HG02610 (cell line): Measurements from ENCODE around the gene CLIC3.

Experiments
- ATAC-seq: cut with Tn5 transposase; IDR thresholded peaks from one replicate; pipeline ENCODE4 v1.9.1; 2021; ENCODE audit warnings: mild to moderate bottlenecking, moderate library complexity; ENCODE audit not compliant: unreplicated experiment

CLIC3 gene

GRCh38 chr9:137031904-137032640, 35.7 kb upstream of the CLIC3 start, which contains the start of gene FUT7:
Gene FUT7, minus strand, starts transcription at chr9:137032088. Its CDS starts 97 bp downstream, at chr9:137031991.
- ATAC-seq: no peak

- no peak for ATAC-seq
Measured at GRCh38 chr9:137030538-137031527, 34.5 kb upstream of the CLIC3 start.

- ATAC-seq: no peak
Measured at GRCh38 chr9:137030006-137030405, 33.6 kb upstream of the CLIC3 start.

DNA sequence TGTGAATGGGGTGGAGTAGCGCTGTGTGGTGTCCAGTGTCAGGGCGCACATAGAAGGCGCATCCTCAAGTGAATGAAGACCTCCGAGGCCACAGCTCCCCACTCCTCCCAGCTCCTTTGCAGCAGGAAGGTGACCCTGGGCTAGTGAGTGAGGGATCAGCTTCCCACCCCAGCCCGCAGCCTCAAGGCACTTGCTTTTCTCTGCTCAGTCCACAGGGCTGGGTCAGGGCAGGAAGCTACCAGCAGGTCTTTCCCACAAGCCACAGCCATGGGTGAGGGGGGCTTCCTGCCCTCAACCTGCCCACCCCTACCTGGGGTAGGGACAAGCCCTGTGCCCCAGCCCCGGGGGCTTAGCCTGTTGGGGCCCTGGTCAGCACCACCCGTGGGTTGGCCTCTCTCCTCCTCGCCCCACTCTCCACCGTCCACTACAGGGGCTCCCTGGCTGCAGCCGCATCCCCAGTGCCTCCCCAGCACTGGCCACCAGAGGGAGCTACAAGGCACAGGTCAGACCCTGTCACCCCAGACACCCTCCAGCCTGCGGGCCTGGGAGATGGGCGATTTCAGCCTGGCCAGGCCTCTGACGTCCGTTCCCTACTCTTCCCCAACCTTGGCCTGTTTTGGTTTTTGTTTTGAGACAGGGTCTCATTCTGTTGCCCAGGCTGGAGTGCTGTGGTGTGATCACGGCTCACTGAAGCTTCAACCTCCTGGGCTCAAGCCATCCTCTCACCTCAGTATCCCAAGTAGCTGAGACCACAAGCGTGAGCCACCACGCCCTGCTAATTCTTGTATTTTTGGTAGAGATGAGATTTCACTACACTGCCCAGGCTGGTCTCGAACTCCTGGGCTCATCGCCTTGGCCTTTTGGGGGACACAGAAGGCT, 32.9 kb upstream of the CLIC3 start:
- ATAC-seq: no peak

GRCh38 chr9:137028263-137029057, 32.1 kb upstream of the CLIC3 start:
- ATAC-seq: no peak

DNA sequence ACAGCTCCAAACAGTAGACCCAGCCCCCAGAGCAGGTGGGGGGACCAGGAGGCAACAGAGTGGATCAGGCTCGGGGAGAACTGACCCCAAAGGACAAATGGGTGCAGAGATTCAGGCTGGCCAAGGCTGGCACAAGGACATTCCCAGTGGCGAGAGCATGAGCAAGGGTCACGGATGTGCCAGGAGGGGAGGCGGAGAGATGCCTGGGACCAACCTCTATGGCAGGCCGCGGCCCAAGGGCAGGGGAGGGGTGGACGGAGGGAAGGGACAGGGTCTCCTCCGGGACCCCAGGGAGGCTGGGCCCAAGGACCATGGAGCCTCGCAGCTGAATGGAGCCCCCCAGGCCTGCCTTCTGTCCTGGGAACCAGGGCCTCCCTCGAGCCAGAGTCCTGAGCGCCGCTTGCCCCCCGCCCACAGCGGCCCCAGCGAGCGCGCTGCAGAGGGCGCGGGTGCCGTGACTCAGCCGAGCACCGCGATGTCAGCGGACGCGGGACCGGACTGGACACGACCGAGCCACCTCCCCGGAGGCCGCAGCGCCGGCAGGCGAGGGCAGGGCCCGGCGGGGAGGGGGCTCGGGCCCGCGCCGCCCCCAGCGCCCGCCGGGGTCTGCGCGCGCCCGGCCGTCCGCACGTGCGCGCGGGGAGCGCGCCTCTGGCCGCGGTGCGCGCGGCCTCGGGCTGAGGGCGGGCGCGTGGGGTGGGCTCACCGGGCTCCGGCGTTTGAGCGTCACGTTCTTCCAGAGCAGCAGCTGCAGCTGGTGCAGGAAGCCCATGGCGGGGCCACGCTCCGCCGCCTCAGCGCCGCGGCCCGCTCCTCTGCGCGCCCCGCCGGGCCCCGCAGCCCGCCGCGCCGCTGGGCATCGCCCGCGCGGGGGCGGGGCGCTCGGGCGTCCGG, 31.2 kb upstream of the CLIC3 start, which contains the start of gene ABCA2:
TSS of gene ABCA2 (minus strand) at position 869 of the 894 bp plus-strand sequence. CDS start at position 772, 97 bp downstream.
- no peak for ATAC-seq

DNA sequence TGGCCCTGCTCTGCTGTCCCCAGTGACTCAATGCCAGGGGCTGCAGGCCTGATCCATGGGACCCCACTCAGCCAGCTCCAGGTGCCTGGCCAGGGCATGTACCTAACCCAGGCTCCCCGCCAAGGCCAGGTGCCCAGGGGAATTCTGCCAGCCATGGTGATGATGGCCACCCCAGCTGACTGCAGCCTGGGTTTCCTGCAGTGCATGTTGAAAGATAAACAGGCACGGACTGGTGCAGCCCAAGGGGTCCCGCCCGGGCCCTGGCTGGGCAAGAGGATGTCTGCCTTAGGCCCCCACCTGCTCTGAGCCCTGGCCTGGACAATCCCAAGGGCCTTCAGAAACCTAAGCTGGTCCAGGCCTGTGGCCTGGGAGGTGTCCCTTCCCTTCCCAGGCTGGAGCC, 30.5 kb upstream of the CLIC3 start:
- ATAC-seq: no peak

DNA sequence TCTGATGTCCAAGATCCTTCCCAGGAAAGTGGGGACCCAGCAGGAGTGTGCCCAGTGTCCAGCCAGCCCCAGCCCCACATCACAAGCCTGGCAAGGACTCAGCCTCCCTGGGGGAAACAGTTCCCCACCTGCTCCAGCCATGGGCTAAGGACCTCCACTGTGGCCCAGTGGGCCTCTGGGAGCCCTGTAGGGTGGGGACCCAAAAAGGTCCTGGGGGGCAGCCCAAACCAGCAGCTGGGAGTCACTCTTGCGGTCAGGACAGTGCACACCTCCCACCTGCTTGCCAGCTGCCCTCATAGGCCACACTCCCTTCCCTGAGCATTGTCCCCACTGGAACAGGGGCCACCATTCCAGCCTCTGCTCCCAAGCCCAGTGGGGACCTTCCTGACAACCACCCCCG, 30.0 kb upstream of the CLIC3 start:
- ATAC-seq: no peak

GRCh38 chr9:137025517-137025966, 29.2 kb upstream of the CLIC3 start:
- no peak for ATAC-seq

DNA sequence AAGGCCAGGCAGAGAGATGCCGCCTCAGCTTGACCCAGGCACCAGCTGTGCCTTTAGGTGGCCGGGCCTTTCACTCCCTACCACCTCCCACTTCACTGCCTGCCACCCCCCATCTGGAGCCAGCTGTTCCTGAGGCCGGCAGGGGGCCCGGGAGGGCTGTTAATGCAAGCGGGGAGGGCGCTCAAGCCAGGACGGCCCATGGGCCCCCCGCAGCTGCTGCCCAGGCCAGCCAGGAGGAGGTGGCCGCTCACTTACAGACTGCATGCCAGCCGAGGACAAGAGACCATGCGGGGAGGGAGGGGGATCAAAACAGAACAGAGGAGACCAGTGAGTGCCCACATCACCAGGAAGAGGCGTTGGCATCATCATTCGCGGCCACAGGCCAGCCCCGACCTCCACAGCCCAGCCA, 27.2 kb upstream of the CLIC3 start:
- ATAC-seq: no peak

GRCh38 chr9:137023157-137023556, 26.8 kb upstream of the CLIC3 start:
- no peak for ATAC-seq

DNA sequence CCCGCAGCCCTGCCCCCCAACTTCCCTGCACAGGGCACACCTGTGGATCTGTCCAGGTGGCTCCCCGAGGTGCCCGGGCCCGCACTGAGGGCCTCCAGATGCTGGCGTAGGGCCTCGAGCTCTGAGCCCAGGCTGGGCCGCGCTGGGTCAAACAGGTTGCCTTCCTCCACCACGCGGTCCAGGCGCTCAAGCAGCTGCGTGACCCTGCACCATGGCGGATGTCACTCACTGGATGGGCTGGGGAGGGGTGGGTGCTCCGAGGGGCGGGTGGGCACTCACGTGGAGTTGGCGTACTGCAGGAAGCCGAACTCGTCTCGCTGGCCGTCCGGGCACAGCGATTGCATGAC, 26.3 kb upstream of the CLIC3 start:
- ATAC-seq: no peak

DNA sequence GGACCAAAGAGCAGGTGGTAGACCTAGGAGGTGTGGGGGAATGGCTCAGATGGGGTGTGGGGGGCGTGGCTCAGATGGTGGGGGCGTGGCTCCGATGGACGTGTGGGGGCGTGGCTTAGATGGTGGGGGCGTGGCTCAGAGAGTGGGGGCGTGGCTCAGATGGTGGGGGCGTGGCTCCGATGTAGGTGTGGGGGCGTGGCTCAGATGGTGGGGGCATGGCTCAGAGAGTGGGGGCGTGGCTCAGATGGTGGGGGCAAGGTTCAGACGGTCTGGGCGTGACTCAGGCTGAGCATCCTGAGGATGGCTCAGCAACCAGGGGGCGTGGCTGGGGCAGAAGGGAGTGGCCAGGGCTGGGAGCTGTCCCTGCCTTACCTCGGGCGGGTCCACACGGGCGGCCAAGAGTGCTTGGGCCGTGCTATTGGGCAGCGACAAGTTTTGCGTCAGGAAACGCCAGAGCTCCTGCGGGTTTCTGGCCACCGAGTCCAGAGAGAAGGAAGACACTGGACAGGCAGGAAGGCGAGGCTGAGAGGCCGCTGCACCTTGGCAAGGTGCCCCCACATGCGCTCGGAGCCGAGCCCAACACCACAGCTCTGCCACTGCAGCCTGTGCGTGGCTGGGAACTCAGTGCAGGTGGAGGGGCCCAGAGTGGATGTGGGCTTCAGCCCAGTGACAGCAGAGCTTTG, 25.8 kb upstream of the CLIC3 start:
- no peak for ATAC-seq

DNA sequence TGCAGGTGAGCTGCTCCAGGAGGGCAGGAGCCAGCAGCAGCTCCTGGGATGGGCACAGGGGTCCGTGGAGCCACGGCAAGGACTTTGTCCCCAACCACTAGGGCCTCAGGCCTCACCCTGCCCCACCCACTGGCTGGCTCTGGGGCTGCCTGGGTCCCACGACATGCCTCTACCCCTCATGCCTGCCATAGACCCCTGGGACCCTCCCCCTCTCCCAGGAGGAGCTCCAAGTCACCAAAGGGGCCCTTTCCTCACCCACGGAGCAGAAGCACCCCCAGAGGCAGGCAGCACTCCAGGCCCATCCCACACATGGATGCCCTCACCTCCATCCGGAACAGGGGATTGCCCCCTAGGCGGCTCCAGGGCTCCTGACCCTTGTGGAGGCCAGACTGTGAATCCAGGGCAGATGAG, 25.2 kb upstream of the CLIC3 start:
- ATAC-seq: no peak

DNA sequence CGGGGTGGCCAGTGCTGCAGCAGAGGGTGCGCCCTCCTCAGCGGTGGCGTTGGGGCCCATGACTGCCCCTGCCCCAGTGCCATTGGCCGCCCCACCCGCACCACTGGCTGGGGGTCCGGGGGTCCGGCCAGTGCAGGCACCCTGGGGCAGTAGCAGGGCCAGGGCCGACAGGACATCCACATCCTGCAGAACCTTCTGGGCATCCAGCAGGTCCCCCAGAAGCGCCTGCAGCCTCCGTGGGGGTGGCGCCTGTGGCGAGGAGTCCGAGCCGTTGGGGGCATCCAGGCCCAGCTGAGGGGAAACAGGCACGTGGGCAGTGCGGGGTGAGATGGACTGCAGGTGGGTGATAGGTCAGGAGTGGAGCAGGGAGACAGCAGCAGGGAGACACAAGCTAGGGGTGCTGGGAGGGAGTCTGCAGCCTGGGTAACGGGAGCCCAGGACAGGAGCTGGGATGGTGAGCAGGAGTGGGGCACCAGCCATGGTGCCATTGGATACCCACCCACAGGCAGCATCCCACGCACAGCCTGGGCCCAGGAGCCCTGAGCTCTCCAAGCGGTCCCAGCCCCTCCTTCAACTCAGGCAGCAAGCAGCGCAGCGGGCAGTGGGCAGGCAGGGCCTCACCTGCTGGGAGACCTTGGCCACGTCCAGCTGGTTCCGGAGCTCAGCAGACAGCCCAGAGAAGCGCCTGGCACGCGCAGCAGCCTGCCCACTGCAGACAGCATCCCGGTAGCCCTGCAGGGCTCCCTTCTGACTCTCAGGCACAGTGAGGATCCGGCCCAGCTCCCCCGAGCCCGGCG, 24.6 kb upstream of the CLIC3 start:
- no peak for ATAC-seq

DNA sequence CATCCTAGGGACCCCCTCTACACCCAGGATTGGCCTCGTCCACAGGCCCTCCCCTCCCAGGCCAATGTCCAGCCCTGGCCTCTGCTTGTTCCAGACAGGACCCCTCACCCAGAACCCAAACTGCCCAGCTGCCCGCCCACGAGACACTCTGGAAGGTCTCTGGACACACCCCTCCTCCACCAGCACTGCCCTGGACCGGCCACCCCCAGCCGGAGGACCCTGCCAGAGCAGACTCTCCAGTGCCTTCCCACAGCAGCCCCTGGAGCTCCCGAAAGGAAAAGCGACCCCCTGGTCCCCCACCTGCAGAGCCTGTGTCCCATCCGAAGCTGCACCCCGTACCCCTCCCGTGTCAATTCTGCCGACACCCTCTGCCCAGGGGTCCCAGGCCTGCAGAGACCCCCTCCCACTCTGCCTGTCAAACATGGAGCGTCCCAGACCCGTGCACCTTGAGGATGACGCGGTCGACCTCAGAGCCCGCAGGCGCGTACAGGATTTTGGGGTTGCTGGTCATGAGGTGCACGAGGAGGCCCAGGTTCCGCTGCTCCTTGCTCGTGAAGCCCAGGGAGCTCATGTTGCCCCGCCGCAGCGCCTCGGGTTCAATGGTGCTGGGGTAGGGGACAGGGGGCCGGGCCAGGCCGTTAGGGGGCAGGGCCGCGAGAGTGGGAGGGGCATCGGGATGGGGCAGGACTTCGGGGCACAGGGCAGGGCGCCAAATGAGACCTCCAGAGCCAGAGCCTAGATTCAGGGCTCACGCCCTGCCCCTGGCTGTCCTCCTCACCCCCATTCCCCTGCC, 23.7 kb upstream of the CLIC3 start:
- no peak for ATAC-seq
